Central memory CD8-positive, alpha-beta T cell (primary cell): ENCODE measurements around the gene GPC3.
A peak's percentile ranks its signal among the peaks of the same experiment; 100 is the strongest.
"Not testable (repeated sequence)": the region's sequence is repeated elsewhere in the genome, so short reads cannot be mapped to it uniquely, and the experiment has no call there.

Experiments
- ATAC-seq: fragments of 150-1000 bp; cut with Tn5 transposase; replicated peaks from 2 replicates; pipeline ENCODE4 v1.10.0; 2022; ENCODE audit warnings: mild to moderate bottlenecking, moderate FRiP score, moderate number of reproducible peaks; ENCODE audit not compliant: poor library complexity, severe bottlenecking; ENCODE audit errors: extremely low read depth
- DNase-seq, 2 donors: peaks; one replicate each; pipeline ENCODE4 v3.0.0; 2021; ENCODE audit warnings: low spot score in 2 of 2
- H3K27ac Mint-ChIP-seq: one replicate; pipeline ENCODE4 v1.8.0; 2022; ENCODE audit warnings: low read depth, mild to moderate bottlenecking, moderate library complexity, mixed read lengths
- H3K27me3 Mint-ChIP-seq: one replicate; pipeline ENCODE4 v1.8.0; 2022; ENCODE audit warnings: mixed read lengths
- H3K36me3 Mint-ChIP-seq: one replicate; pipeline ENCODE4 v1.8.0; 2022; ENCODE audit warnings: mild to moderate bottlenecking, moderate library complexity, mixed read lengths; ENCODE audit not compliant: insufficient read depth
- H3K4me1 Mint-ChIP-seq: one replicate; pipeline ENCODE4 v1.8.0; 2022; ENCODE audit warnings: mixed read lengths
- H3K4me3 Mint-ChIP-seq: one replicate; pipeline ENCODE4 v1.8.0; 2022; ENCODE audit warnings: mild to moderate bottlenecking, moderate library complexity, mixed read lengths
- H3K9me3 Mint-ChIP-seq: one replicate; pipeline ENCODE4 v1.8.0; 2022; ENCODE audit warnings: mixed read lengths

The GPC3 gene

DNA sequence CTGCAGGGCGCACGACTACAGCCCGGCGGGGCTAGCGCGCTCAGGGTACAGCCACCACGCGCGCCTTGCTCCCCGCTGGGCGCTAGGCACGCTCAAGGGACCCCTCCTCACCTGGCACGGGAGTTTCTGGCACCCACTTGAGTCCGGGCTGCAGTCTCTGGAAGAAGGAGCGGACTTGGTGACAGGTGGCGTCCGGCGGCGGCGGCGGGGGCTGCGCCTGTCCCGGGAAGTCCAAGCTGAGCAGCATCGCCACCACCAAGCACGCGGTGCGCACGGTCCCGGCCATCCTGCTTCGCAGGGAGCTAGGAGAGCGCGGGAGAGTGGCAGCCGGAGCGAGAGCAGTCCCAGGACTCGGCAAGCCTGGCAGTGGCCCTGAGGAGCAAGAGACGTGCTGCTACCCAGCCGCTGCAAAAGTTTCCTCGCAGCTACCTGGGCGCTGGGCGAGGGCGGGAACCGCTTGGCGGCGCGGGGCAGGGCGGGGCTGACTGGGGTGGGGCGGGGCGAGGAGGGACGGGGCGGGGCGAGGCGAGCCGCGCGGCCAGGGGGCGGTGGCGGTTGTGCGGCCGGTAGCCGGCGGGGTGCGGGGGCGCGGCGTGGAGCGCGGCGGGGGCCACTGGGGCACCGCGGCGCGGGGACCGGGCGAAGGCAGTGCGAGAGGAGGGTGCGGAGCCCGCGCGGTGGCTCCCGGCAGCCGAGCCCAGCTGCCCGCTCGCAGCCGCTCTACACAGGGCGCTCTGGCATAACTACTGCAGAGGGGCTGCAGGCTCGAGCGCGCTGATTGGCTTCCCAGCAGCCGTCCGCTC is at the start of gene GPC3:
Gene GPC3 (minus strand): TSS at position 431 of the 803 bp plus-strand sequence.
- peak within 1 kb of the TSS; percentile 53 for H3K4me3 Mint-ChIP-seq
- no peaks in the 10 kb centered on the region for H3K4me1 Mint-ChIP-seq
- H3K27ac Mint-ChIP-seq = no peak within 1 kb of the TSS
- peaks cover 40% of the 10 kb centered on the region for H3K27me3 Mint-ChIP-seq
- peaks cover 3% of the 10 kb centered on the region for H3K36me3 Mint-ChIP-seq
- DNase-seq = no peak
- peak; percentile 40 for ATAC-seq
- no peaks in the 10 kb centered on the region for H3K9me3 Mint-ChIP-seq

- Mint-ChIP-seq H3K4me1 (no peaks in the 10 kb centered on the region), H3K36me3 (no peaks in the 10 kb centered on the region), H3K4me3 (no peak overlapping the region), H3K27ac (no peak overlapping the region), H3K27me3 (no peaks in the 10 kb centered on the region), H3K9me3 (no peaks in the 10 kb centered on the region)
- no peak for ATAC-seq
- DNase-seq = no peak
Observed at GRCh38 chrX:134032441-134032840, 47.0 kb upstream of the GPC3 start.

GRCh38 chrX:134026565-134027311 is 41.3 kb upstream of the GPC3 start:
- Mint-ChIP-seq H3K27ac (no peak overlapping the region), H3K36me3 (peaks cover 3% of the 10 kb centered on the region), H3K27me3 (no peaks in the 10 kb centered on the region), H3K9me3 (no peaks in the 10 kb centered on the region), H3K4me3 (no peak overlapping the region), H3K4me1 (no peaks in the 10 kb centered on the region)
- DNase-seq (no peak), ATAC-seq (no peak)

DNA sequence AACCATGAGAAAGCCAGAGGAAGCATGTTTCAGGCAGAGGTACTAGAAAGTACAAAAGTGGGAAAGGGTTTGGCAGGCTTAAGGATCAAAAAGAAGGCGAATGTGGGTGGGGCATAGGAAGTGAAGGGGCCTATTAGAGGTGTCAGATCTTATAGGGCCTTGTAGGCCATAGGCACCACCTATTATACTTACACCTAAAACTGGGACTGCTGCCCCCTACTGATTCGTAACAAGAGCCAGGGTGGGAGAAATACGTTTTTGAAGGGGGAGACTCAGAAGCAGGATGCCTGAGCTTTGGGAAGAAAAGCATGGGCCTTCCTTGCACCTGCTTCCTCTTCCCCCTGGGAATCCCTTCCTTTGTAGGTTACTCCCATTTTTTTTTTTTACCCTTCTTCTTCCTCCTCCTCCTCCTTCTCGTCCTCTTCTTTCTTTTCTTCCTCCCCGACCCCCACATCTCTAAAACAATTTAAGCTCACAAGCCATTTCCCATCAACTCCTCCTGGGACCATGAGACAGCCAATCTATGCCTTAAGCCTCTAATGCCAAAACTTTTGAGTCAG is 40.7 kb upstream of the GPC3 start:
- H3K27me3 Mint-ChIP-seq = no peaks in the 10 kb centered on the region
- peaks cover 3% of the 10 kb centered on the region for H3K36me3 Mint-ChIP-seq
- H3K4me3 Mint-ChIP-seq = no peak overlapping the region
- DNase-seq (no peak), ATAC-seq (no peak)
- no peaks in the 10 kb centered on the region for H3K4me1 Mint-ChIP-seq
- no peak overlapping the region for H3K27ac Mint-ChIP-seq
- no peaks in the 10 kb centered on the region for H3K9me3 Mint-ChIP-seq

- H3K4me1 Mint-ChIP-seq = no peaks in the 10 kb centered on the region
- H3K36me3 Mint-ChIP-seq = peaks cover 3% of the 10 kb centered on the region
- no peak overlapping the region for H3K4me3 Mint-ChIP-seq
- ATAC-seq = no peak
- DNase-seq = no peak
- no peak overlapping the region for H3K27ac Mint-ChIP-seq
- no peaks in the 10 kb centered on the region for H3K9me3 Mint-ChIP-seq
- H3K27me3 Mint-ChIP-seq = no peaks in the 10 kb centered on the region
Observed at GRCh38 chrX:134024686-134025377, 39.4 kb upstream of the GPC3 start.

DNA sequence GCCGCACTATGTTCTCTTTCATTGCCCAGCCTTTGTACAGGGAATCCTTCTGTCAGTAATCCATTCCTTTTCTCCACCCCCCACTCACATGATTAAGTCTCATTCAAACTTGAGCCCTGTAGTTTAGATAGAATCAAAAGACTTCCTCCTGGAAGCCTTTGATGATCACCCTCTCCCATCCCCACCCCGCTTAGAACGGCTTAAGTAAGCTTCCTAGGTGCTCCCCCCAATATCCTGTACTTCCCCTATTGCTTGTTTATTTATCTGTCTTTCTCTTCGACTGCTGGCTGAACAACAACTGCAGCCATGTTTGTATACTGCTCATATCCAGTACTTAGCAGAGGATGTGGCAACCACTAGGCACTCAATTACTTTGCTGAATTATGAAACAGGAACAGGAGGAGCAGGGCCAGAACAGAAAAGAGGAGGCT is 38.5 kb upstream of the GPC3 start:
- H3K9me3 Mint-ChIP-seq = no peaks in the 10 kb centered on the region
- DNase-seq (no peak), ATAC-seq (no peak)
- H3K4me3 Mint-ChIP-seq = no peak overlapping the region
- no peaks in the 10 kb centered on the region for H3K27me3 Mint-ChIP-seq
- no peaks in the 10 kb centered on the region for H3K4me1 Mint-ChIP-seq
- no peak overlapping the region for H3K27ac Mint-ChIP-seq
- H3K36me3 Mint-ChIP-seq = peaks cover 3% of the 10 kb centered on the region

- no peaks in the 10 kb centered on the region for H3K9me3 Mint-ChIP-seq
- H3K4me3 Mint-ChIP-seq = no peak overlapping the region
- peaks cover 6% of the 10 kb centered on the region for H3K27me3 Mint-ChIP-seq
- H3K36me3 Mint-ChIP-seq = no peaks in the 10 kb centered on the region
- DNase-seq (no peak), ATAC-seq (no peak)
- H3K4me1 Mint-ChIP-seq = no peaks in the 10 kb centered on the region
- no peak overlapping the region for H3K27ac Mint-ChIP-seq
Observed at GRCh38 chrX:134020910-134021309, 35.5 kb upstream of the GPC3 start.

GRCh38 chrX:134019567-134020206 is 34.3 kb upstream of the GPC3 start:
- ATAC-seq = no peak
- no peak overlapping the region for H3K27ac Mint-ChIP-seq
- H3K4me3 Mint-ChIP-seq = no peak overlapping the region
- no peaks in the 10 kb centered on the region for H3K9me3 Mint-ChIP-seq
- H3K36me3 Mint-ChIP-seq = no peaks in the 10 kb centered on the region
- H3K4me1 Mint-ChIP-seq = no peaks in the 10 kb centered on the region
- DNase-seq = no peak
- peaks cover 6% of the 10 kb centered on the region for H3K27me3 Mint-ChIP-seq

DNA sequence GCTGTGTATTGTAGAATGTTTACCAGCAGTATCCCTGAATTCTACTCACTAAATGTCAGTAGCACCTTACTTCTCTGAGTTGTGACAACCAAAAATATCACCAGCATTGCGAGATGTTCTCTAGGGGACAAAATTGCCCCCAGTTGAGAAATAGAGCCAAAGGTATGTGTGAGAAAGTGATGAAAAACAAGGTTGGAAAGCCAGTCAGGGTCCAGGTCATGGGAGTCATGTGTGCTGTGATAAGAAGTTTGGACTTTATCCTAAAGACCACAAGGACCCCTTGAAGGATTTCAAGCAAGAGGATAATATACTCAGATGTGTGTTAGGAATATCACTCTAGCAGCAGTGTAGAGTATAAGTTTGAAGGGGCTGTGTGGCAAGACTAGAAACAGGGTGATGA is 30.9 kb upstream of the GPC3 start:
- not testable (repeated sequence) for H3K4me3 Mint-ChIP-seq, ATAC-seq, H3K36me3 Mint-ChIP-seq, H3K4me1 Mint-ChIP-seq, H3K27me3 Mint-ChIP-seq, H3K9me3 Mint-ChIP-seq, H3K27ac Mint-ChIP-seq, DNase-seq

DNA sequence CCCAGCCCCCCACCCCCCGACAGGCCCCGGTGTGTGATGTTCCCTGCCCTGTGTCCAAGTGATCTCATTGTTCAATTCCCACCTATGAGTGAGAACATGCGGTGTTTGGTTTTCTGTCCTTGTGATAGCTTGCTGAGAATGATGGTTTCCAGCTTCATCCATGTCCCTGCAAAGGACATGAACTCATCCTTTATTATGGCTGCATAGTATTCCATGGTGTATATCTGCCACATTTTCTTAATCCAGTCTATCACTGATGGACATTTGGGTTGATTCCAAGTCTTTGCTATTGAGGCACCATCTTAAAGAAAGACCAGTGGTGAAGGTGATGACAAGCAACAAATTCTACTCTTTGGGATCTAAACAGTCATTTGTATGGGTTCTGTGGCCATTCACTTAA is 30.1 kb upstream of the GPC3 start:
- ATAC-seq, H3K27ac Mint-ChIP-seq, DNase-seq, H3K36me3 Mint-ChIP-seq, H3K9me3 Mint-ChIP-seq, H3K4me3 Mint-ChIP-seq, H3K4me1 Mint-ChIP-seq, H3K27me3 Mint-ChIP-seq: not testable (repeated sequence)

DNA sequence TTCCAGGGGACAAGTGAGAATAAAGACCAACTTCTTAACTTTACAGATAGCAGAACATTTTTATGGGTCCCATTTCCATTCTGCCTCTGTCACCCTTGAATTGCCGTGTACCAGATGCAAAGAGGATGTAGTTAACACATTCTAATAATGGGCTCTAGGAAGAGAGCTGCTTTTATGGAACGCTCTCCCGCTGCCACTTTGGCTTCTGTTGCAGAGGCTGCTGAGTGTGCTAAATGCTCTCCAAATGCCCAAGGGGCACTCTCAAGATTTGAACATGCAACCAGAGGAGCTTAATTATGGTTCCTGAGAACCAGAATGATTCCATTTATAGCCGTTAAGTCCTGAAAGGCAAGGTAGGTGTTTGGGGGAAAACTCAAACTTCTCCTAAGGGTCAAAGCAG is 28.1 kb upstream of the GPC3 start:
- Mint-ChIP-seq H3K36me3 (no peaks in the 10 kb centered on the region), H3K27ac (no peak overlapping the region), H3K4me1 (no peaks in the 10 kb centered on the region), H3K4me3 (no peak overlapping the region), H3K9me3 (no peaks in the 10 kb centered on the region), H3K27me3 (peaks cover 6% of the 10 kb centered on the region)
- ATAC-seq (no peak), DNase-seq (no peak)

DNA sequence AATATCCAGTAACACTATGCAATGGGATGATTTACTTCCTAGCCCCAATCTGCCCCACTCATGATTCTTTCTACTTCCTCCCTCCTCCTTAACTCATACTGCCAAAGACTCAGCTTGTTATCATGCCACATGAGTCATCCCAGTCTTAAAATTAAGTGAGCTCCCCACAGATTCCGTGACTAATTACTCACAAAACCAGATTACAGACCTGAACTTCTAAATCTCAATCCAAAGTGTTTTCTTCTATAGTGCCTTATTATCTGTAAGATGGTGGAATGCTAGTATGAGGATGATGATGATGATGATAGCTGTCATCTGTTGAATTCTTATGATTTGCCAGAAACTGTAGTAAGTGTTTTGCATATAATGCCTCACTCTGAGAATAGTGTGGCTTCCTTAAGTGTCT is 27.7 kb upstream of the GPC3 start:
- Mint-ChIP-seq H3K27me3 (peaks cover 10% of the 10 kb centered on the region), H3K4me3 (no peak overlapping the region), H3K9me3 (no peaks in the 10 kb centered on the region), H3K27ac (no peak overlapping the region), H3K36me3 (no peaks in the 10 kb centered on the region), H3K4me1 (no peaks in the 10 kb centered on the region)
- ATAC-seq (no peak), DNase-seq (no peak)
